ENCODE data around the gene PTGR3. TPM values are rescaled to one million over a fixed set of nuclear protein-coding genes. Genes with fewer than 3 reads are reported as not detected.
A peak's percentile ranks its signal among the peaks of the same experiment; 100 is the strongest.

PTGR3 gene
- total and polyA plus RNA-seq, 4 donors: 6.8 to 18.7 (median 11.4) TPM

- Histone ChIP-seq H3K4me3 (ENCODE audit: low read depth in 1 of 3, low read length in 3 of 3) (peak overlapping the region; percentile 58 to 91 (median 59)), H3K9ac (ENCODE audit: low read depth in 1 of 2, low read length in 2 of 2) (peak overlapping the region in 1 of 2 donors; percentile 64), H3K27me3 (ENCODE audit: control insufficient read depth in 4 of 4, insufficient read depth in 4 of 4, low read length in 3 of 4) (no peaks in the 10 kb centered on the region), H3K27ac (ENCODE audit: low read depth in 1 of 2, low read length in 2 of 2) (peak overlapping the region; percentile 78 to 85), H3K9me3 (ENCODE audit: control insufficient read depth in 4 of 4, low read length in 3 of 4) (no peaks in the 10 kb centered on the region), H3K4me1 (ENCODE audit: control insufficient read depth in 4 of 4, insufficient read depth in 4 of 4, low read length in 3 of 4) (peaks cover 9 to 61% (median 48%) of the 10 kb centered on the region in 4 donors), H3K36me3 (ENCODE audit: control insufficient read depth in 4 of 4, insufficient read depth in 3 of 4, low read depth in 1 of 4, low read length in 3 of 4) (no peaks in the 10 kb centered on the region)
- no peak for DNase-seq (ENCODE audit: low spot score)
- 3% methylated on average over 38 of the region's 38 CpGs for WGBS
- no peak for TF ChIP-seq JUND (IDR thresholded peaks at IDR 0.05)
- no peak for TF ChIP-seq YY1 (IDR thresholded peaks at IDR 0.05)
- TF ChIP-seq ZBTB33 (IDR thresholded peaks at IDR 0.05): no peak
- TF ChIP-seq FOXA1 (IDR thresholded peaks at IDR 0.05): no peak
- no peak for TF ChIP-seq MAX (IDR thresholded peaks at IDR 0.05)
- TF ChIP-seq RXRA (IDR thresholded peaks at IDR 0.05): no peak
- no peak for TF ChIP-seq FOXA2 (IDR thresholded peaks at IDR 0.05)
- no peak for TF ChIP-seq RAD21 (IDR thresholded peaks at IDR 0.05)
- no peak for TF ChIP-seq ATF3 (IDR thresholded peaks at IDR 0.05)
Measured at GRCh38 chr18:75211953-75212750, 3.2 kb upstream of the PTGR3 start.

GRCh38 chr18:75211626-75211952 is 2.6 kb upstream of the PTGR3 start:
- DNase-seq (ENCODE audit: low spot score): no peak
- H3K27me3 ChIP-seq (ENCODE audit: control insufficient read depth in 4 of 4, insufficient read depth in 4 of 4, low read length in 3 of 4): no peaks in the 10 kb centered on the region
- under 1% methylated on average over 66 of the region's 66 CpGs for WGBS
- peak overlapping the region in 1 of 2 donors; percentile 64 for H3K9ac ChIP-seq (ENCODE audit: low read depth in 1 of 2, low read length in 2 of 2)
- TF ChIP-seq SP1 (IDR thresholded peaks at IDR 0.05) (no peak), YY1 (IDR thresholded peaks at IDR 0.05) (no peak), FOXA2 (IDR thresholded peaks at IDR 0.05) (no peak), HNF4G (IDR thresholded peaks at IDR 0.05) (no peak), RXRA (IDR thresholded peaks at IDR 0.05) (no peak), ZBTB33 (IDR thresholded peaks at IDR 0.05) (no peak), RAD21 (IDR thresholded peaks at IDR 0.05) (no peak), ATF3 (IDR thresholded peaks at IDR 0.05) (no peak), NR2F2 (IDR thresholded peaks at IDR 0.05) (no peak), MAX (IDR thresholded peaks at IDR 0.05) (no peak), TAF1 (conservative IDR thresholded peaks at IDR 0.05) (no peak), HNF4A (conservative IDR thresholded peaks at IDR 0.05) (no peak), REST (IDR thresholded peaks at IDR 0.05) (no peak), FOXA1 (IDR thresholded peaks at IDR 0.05) (no peak), EGR1 (IDR thresholded peaks at IDR 0.05; ENCODE audit: low read depth in 2 of 2) (no peak), CTCF (IDR thresholded peaks at IDR 0.05; ENCODE audit: low read depth, low read length, missing input control) (no peak), JUND (IDR thresholded peaks at IDR 0.05) (no peak), GABPA (IDR thresholded peaks at IDR 0.05 in 1 of 2, conservative IDR thresholded peaks at IDR 0.05 in 1 of 2) (no peak)
- H3K9me3 ChIP-seq (ENCODE audit: control insufficient read depth in 4 of 4, low read length in 3 of 4): no peaks in the 10 kb centered on the region
- peaks cover 5 to 61% (median 49%) of the 10 kb centered on the region in 4 donors for H3K4me1 ChIP-seq (ENCODE audit: control insufficient read depth in 4 of 4, insufficient read depth in 4 of 4, low read length in 3 of 4)
- H3K27ac ChIP-seq (ENCODE audit: low read depth in 1 of 2, low read length in 2 of 2): peak overlapping the region; percentile 78 to 85
- peak overlapping the region; percentile 58 to 91 (median 59) for H3K4me3 ChIP-seq (ENCODE audit: low read depth in 1 of 3, low read length in 3 of 3)
- no peaks in the 10 kb centered on the region for H3K36me3 ChIP-seq (ENCODE audit: control insufficient read depth in 4 of 4, insufficient read depth in 3 of 4, low read depth in 1 of 4, low read length in 3 of 4)
